HG03280 (cell line): ENCODE data around the gene VEPH1.

Source experiments
- ATAC-seq: cut with Tn5 transposase; IDR thresholded peaks from one replicate; pipeline ENCODE4 v1.9.1; 2021; ENCODE audit warnings: mild to moderate bottlenecking, moderate library complexity; ENCODE audit not compliant: unreplicated experiment

VEPH1 gene

GRCh38 chr3:157275832-157276231 lies 227.4 kb downstream of the VEPH1 start:
- no peak for ATAC-seq

- no peak for ATAC-seq
Measured at GRCh38 chr3:157274644-157275137, 228.5 kb downstream of the VEPH1 start.

- no peak for ATAC-seq
Measured at GRCh38 chr3:157271283-157271882, 231.8 kb downstream of the VEPH1 start.

GRCh38 chr3:157268026-157268425 lies 235.2 kb downstream of the VEPH1 start:
- ATAC-seq, result no peak

DNA sequence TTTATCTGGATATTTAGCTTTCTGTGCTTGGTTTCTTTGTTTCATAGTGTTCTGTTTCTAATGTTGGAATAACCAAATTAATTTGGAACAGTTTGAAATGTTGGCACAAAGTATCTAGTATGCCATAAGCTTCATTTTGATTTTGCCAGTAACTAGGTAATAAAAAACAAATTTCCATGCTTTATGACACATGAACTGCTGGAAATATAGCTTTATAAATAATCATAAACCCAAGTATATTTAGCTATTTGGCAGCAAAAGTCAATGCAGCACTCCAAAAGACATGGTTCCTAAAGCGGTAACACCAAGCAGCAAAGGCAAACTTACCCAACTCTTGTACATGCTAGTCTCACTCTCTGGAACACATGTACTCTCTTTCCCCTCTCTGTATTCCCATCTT lies 237.3 kb downstream of the VEPH1 start:
- no peak for ATAC-seq

GRCh38 chr3:157263027-157263426 lies 240.2 kb downstream of the VEPH1 start:
- no peak for ATAC-seq

DNA sequence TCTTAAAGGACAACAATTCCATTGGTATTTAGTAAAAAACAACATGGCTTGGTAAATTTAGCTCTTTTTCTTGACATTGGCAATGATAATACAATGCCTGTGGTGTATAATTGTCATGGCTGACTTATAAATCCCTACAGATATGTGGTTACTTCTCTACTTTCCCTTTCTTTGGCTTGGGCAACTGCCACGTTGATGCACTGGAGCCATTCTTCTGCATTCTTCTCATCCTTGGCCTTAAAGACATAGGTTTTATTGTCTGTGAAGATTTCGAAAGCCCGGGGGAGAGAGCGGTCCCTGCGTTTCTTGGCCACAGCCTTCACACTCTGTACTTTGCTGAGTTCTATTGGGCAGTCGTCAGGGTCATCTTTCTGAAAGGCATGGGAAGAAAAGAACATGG lies 242.2 kb downstream of the VEPH1 start:
- ATAC-seq, result no peak

DNA sequence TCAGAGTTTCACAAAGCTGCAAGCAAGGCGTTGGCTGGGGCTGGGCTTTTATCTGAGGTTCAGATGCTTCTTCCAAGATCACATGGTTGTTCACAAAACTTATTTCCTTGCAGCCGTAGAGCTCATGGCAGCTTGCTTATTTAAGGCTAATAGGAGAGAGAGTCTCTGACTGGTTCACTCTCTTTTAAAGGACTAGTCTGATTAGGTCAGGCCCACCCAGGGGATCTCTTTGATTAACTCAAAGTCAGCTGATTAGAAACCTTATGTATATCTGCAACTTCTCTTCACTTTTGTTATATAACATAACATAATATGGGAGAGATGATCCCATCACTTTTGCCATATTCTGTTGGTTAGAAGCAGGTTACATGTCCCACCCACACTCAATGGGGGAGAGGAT lies 243.4 kb downstream of the VEPH1 start:
- ATAC-seq, result no peak

GRCh38 chr3:157257101-157257500 lies 246.1 kb downstream of the VEPH1 start:
- no peak for ATAC-seq

GRCh38 chr3:157255797-157256196 lies 247.4 kb downstream of the VEPH1 start:
- no peak for ATAC-seq

DNA sequence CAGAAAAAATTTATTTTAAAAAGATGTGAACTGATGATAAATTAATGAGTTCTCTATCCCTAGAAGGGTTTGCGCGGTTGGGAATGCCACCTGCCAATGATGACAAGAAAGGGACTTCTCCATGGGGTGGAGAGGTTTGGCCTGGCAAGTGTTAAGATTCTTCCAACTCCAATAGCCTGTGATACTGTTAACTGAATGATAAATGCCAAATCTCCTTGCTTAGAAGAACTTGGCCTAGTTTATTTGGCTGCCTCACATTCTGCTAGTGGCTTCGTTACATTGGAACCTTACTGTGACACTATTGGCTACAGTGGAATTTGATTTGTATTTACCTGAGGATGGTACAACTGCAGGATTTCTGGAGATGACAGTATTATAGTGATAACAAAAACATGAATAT lies 251.5 kb downstream of the VEPH1 start:
- no peak for ATAC-seq

- no peak for ATAC-seq
Measured at GRCh38 chr3:157249606-157250005, 253.6 kb downstream of the VEPH1 start.

DNA sequence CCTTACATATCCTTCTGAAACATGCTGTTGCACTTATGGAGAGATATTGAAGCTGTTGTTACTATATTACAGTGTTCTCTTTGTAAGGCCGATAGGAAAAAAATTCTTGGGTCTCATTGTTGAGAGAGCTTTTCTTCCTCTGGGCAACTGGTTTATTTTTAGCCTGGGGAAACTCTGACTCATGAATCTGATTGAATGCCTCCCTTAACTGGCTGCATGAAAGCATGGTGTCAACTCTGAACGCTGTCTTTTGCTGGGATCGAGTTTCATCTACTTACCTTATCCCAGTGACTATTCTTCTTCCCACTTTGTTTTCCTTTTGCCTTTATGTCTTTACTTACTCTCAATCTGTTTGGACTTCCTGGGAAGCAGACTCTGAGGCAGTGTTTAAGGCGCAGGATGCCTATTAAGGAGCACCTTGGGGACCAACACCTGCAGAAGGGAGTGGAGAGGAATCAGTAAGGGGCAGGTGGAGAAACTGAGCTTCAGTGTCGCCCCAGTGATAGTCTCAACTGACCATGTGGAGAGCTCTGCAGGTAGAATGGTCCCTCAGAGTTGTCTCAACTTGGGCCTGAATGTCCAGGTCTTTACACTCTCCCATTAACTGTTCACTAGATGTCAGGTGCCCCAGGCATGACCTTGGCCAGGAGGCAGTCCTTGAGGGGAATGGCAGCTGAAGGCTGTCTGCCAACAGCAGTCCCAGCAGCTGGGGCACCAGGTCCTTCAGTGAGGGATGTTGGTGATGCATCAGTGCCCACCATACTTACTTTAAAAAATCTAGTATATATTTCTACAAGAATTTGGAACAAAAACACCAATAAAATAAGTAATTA lies 254.4 kb downstream of the VEPH1 start:
- ATAC-seq, result no peak

- no peak for ATAC-seq
Measured at GRCh38 chr3:157247391-157247790, 255.8 kb downstream of the VEPH1 start.

DNA sequence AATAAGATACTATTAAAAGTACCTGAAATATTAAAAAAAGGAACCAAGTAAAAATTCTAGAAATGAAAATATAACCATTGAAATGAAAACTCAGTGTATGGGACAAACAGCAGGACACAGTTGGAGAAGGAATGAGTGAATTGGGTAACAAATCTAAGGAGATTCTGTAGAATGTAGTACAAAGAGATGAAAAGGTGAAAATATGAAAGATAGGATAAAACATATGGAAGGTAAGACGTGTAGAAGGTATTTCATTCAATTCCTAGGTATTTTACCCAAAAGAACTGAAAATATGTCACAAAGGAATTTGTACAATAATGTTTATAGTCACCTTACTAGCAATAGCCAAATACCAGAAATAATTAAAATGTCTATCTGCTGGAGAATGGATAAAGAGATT lies 260.4 kb downstream of the VEPH1 start:
- no peak for ATAC-seq

DNA sequence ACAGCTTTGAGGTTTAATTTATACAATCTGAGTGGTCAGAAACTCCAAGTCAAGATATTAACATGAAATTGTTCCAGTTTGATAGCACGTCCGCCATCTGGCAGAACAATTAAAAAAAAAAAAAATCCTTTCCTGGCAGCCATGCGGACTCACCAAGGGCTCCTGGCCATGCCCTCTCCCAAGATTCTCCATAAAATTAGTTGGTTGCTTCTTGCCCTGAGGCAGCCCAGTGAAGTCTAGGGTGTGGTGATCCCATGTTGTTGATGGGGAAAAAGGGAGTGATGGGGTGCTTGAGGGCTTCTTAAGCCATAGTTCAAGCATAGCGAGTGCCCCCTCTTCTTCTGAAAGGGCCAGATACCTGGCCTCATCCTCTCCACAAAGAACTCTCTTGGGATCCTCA lies 261.6 kb downstream of the VEPH1 start:
- no peak for ATAC-seq

GRCh38 chr3:157240408-157240807 lies 262.8 kb downstream of the VEPH1 start:
- no peak for ATAC-seq

DNA sequence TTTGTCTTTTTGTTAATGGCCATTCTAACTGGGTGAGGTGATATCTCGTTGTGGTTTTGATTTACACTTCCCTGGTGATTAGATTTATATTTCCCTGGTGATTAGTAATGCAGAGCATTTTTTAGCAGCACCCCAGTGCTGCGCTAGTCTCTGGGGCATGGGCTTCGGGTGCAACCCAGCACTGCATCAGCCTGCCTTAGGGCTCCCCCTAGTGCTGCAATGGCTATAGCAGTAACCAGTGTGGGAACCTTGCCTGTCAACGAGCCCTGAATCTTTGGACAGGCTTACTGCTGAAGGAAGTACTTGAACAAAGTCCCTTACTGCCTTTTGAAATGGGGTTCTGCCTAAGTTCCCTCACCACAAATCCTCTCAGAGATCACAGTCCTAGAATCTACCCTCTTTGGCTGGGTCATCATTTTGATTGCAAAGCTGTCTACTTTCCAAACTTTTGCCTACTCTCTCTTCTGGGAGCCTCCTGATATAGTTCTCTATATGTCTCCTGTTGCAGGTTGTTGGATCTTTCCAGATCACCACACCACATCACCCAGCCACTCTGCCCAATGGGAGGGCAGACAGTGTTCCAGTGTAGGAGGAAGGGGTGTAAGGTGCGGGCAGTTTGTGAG lies 264.0 kb downstream of the VEPH1 start:
- peak; percentile 100 for ATAC-seq

- ATAC-seq, result no peak
Measured at GRCh38 chr3:157238457-157238856, 264.8 kb downstream of the VEPH1 start.

DNA sequence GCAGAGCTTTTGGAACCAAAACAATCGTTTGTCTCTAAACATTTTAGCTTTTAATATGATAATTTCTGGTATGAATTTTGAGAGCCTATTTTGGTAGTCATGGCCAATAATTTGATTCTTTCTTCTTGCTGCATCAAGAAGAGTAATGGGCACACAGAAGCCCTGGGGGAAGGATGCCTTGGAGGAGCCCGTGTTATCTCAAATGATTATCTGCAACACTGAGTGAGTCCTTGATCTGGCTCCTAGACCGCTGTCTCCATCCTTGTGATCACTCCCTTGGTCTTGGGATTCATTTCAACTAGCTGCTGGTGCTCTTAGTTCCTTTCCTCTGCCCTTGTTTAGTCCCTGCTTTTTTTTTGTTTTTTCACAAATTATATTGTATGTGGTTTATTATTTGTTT lies 265.3 kb downstream of the VEPH1 start:
- no peak for ATAC-seq

- ATAC-seq, result no peak
Measured at GRCh38 chr3:157235291-157235690, 267.9 kb downstream of the VEPH1 start.

DNA sequence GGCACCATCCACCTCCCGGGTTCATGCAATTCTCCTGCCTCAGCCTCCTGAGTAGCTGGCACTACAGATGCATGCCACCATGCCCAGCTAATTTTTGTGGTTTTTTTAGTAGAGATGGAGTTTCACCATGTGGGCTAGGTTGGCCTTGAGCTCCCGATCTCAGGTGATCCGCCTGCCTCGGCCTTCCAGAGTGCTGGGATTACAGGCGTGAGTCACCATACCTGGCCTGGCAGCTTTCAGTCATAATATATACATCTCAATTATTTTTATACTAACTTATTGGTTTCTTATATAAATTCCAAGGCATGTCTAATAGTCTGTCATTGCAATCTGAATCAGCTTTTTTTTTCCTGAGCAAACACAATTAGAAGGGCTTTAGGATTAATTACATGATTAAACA lies 269.3 kb downstream of the VEPH1 start:
- ATAC-seq, result no peak
